Suprapubic skin (tissue), 4 donors: Measurements from ENCODE around the gene CYP4X1.

Experiments
- EP300 ChIP-seq: sonication (generic); formaldehyde crosslinking; IDR thresholded peaks from one replicate; pipeline ENCODE4 v1.6.1; 2017; ENCODE audit warnings: antibody characterized with exemption
- POLR2A ChIP-seq, 2 donors: fragments of 450-650 bp; IDR thresholded peaks; one replicate each; pipeline ENCODE4 v1.6.1; 2017; ENCODE audit warnings: antibody characterized with exemption in 2 of 2, mild to moderate bottlenecking in 2 of 2, moderate library complexity in 2 of 2
- POLR2AphosphoS5 ChIP-seq, 3 donors: sonication (generic); formaldehyde crosslinking; IDR thresholded peaks; one replicate each; pipeline ENCODE4 v1.6.1; 2017; ENCODE audit warnings: antibody characterized with exemption in 3 of 3
- TF ChIP-seq, protein P1 (sequence below), 2 donors: fragments of 200-600 bp in 1 of 2; fragments of 450-650 bp in 1 of 2; sonication (generic) in 1 of 2; IDR thresholded peaks; one replicate each; pipeline ENCODE4 v1.5.1; 2016 to 2019; ENCODE audit warnings: antibody characterized with exemption in 2 of 2, mild to moderate bottlenecking in 1 of 2, moderate library complexity in 1 of 2

DNA sequence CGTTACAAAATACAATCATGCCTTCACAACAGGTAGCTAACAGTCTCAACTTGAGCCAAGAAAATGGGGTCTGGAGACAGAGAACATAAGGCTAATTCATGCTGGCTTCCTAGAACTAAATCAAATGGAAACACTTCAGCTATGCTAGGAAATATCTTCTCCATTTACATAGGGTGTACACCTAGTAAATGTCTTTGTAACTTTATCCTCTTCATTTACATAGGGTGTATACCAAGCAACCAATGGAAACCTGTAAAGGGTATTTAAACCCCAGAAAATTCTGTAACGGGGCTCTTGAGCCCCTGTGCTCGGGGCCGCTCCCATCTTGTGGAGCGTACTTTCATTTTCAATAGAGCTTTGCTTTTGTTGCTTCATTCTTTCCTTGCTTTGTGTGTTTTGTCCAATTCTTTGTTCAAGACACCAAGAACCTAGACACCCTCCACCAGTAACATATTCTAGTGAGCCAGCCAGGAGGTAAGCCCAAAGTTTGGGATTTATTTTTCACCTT is 19.5 kb upstream of the CYP4X1 start:
- TF ChIP-seq, protein P1, sequence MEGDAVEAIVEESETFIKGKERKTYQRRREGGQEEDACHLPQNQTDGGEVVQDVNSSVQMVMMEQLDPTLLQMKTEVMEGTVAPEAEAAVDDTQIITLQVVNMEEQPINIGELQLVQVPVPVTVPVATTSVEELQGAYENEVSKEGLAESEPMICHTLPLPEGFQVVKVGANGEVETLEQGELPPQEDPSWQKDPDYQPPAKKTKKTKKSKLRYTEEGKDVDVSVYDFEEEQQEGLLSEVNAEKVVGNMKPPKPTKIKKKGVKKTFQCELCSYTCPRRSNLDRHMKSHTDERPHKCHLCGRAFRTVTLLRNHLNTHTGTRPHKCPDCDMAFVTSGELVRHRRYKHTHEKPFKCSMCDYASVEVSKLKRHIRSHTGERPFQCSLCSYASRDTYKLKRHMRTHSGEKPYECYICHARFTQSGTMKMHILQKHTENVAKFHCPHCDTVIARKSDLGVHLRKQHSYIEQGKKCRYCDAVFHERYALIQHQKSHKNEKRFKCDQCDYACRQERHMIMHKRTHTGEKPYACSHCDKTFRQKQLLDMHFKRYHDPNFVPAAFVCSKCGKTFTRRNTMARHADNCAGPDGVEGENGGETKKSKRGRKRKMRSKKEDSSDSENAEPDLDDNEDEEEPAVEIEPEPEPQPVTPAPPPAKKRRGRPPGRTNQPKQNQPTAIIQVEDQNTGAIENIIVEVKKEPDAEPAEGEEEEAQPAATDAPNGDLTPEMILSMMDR (IDR thresholded peaks at IDR 0.05) = no peak
- TF ChIP-seq POLR2AphosphoS5 (IDR thresholded peaks at IDR 0.05) = no peak
- TF ChIP-seq EP300 = no peak
- TF ChIP-seq POLR2A (IDR thresholded peaks at IDR 0.05) = no peak
